Measurements from ENCODE around the gene TOLLIP.

GRCh38 chr11:1356478-1356960 is 47.1 kb upstream of the TOLLIP start:
- TF ChIP-seq CTCF (IDR thresholded peaks at IDR 0.05) (no peak), POLR2A (IDR thresholded peaks at IDR 0.05) (no peak)

Data from tibial nerve (tissue), 3 donors.